HG03025 (cell line): ENCODE measurements around the gene ADGRV1.
A peak's percentile ranks its signal among the peaks of the same experiment; 100 is the strongest.
"Not testable (repeated sequence)": the region's sequence is repeated elsewhere in the genome, so short reads cannot be mapped to it uniquely, and the experiment has no call there.

Experiments
- ATAC-seq: cut with Tn5 transposase; IDR thresholded peaks from one replicate; pipeline ENCODE4 v1.9.1; 2021; ENCODE audit warnings: mild to moderate bottlenecking, moderate library complexity; ENCODE audit not compliant: unreplicated experiment, low FRiP score

Gene ADGRV1

GRCh38 chr5:91041132-91041531 is 482.5 kb downstream of the ADGRV1 start:
- not testable (repeated sequence) for ATAC-seq

- no peak for ATAC-seq
Measured at GRCh38 chr5:91042247-91042935, 483.8 kb downstream of the ADGRV1 start.

- ATAC-seq: no peak
Measured at GRCh38 chr5:91042936-91043255, 484.3 kb downstream of the ADGRV1 start.

- ATAC-seq: no peak
Measured at GRCh38 chr5:91048073-91048472, 489.5 kb downstream of the ADGRV1 start.

- ATAC-seq: no peak
Measured at GRCh38 chr5:91049112-91049511, 490.5 kb downstream of the ADGRV1 start.

- ATAC-seq: no peak
Measured at GRCh38 chr5:91049800-91050199, 491.2 kb downstream of the ADGRV1 start.

- ATAC-seq: not testable (repeated sequence)
Measured at GRCh38 chr5:91052411-91052810, 493.8 kb downstream of the ADGRV1 start.

- no peak for ATAC-seq
Measured at GRCh38 chr5:91052977-91053740, 494.6 kb downstream of the ADGRV1 start.

GRCh38 chr5:91053741-91054025 is 495.1 kb downstream of the ADGRV1 start:
- no peak for ATAC-seq

GRCh38 chr5:91058155-91058554 is 499.6 kb downstream of the ADGRV1 start:
- no peak for ATAC-seq

GRCh38 chr5:91058575-91058974 is 500.0 kb downstream of the ADGRV1 start:
- ATAC-seq: no peak

- ATAC-seq: peak; percentile 62
Measured at GRCh38 chr5:91059409-91059808, 500.8 kb downstream of the ADGRV1 start.

- ATAC-seq: no peak
Measured at GRCh38 chr5:91061094-91061493, 502.5 kb downstream of the ADGRV1 start.

GRCh38 chr5:91061946-91062562 is 503.5 kb downstream of the ADGRV1 start:
- no peak for ATAC-seq

GRCh38 chr5:91063098-91063690 is 504.6 kb downstream of the ADGRV1 start:
- not testable (repeated sequence) for ATAC-seq

- no peak for ATAC-seq
Measured at GRCh38 chr5:91065496-91065895, 506.9 kb downstream of the ADGRV1 start.

GRCh38 chr5:91069364-91069763 is 510.8 kb downstream of the ADGRV1 start:
- ATAC-seq: no peak

GRCh38 chr5:91070761-91071550 is 512.4 kb downstream of the ADGRV1 start:
- ATAC-seq: no peak

- no peak for ATAC-seq
Measured at GRCh38 chr5:91072881-91073280, 514.3 kb downstream of the ADGRV1 start.

GRCh38 chr5:91074615-91075014 is 516.0 kb downstream of the ADGRV1 start:
- ATAC-seq: no peak

- ATAC-seq: no peak
Measured at GRCh38 chr5:91076138-91076537, 517.5 kb downstream of the ADGRV1 start.
